Epithelial cell of proximal tubule (primary cell): ENCODE results near the gene DHDDS. TPM values are rescaled to one million over a fixed set of nuclear protein-coding genes. Genes with fewer than 3 reads are reported as not detected.

ENCODE experiments used
- DNase-seq: peaks from one replicate; pipeline ENCODE4 v3.0.0-alpha.2; 2011; ENCODE audit warnings: low read depth
- H3K4me3 ChIP-seq: 2 replicates; pipeline ENCODE4 v1.5.1; 2011; ENCODE audit warnings: low read depth, mild to moderate bottlenecking, low read length
- CTCF ChIP-seq: conservative IDR thresholded peaks from 2 replicates; pipeline ENCODE4 v1.5.1; 2012; ENCODE audit warnings: low read depth, mild to moderate bottlenecking, low read length
- total RNA-seq: library from RNA; depleted of rRNA; stranded (reverse); fragments of >200 nt; gene quantifications from 2 replicates; pipeline ENCODE4 v1.2.3, GENCODE V29; 2015

Gene DHDDS
- total RNA-seq, 1 donor from 2014 or later: 28.4 TPM

GRCh38 chr1:26395754-26396153 lies 36.4 kb upstream of the DHDDS start:
- no peak for DNase-seq
- H3K4me3 ChIP-seq: no peak overlapping the region
- no peak for TF ChIP-seq CTCF

DNA sequence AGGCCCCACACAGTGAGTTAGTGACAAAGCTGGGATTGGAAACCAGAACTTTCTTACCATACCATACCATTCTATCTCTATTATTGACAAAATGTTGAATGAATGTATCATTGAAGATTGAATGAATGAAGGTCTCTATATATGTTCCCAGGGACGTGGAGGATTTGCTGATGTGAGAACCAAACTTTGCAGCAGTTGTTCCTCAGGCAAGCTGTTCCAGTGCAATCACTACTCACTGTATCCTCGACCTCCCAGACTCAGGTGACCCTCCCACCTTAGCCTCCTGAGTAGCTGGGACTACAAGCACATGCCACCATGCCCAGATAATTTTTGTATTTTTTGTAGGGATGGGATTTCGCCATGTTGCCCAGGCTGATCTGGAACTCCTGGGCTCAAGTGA lies 33.1 kb upstream of the DHDDS start:
- TF ChIP-seq CTCF: no peak
- DNase-seq: no peak
- no peak overlapping the region for H3K4me3 ChIP-seq

- no peak for TF ChIP-seq CTCF
- no peak for DNase-seq
- H3K4me3 ChIP-seq: no peak overlapping the region
Measured at GRCh38 chr1:26401891-26402290, 30.2 kb upstream of the DHDDS start.

DNA sequence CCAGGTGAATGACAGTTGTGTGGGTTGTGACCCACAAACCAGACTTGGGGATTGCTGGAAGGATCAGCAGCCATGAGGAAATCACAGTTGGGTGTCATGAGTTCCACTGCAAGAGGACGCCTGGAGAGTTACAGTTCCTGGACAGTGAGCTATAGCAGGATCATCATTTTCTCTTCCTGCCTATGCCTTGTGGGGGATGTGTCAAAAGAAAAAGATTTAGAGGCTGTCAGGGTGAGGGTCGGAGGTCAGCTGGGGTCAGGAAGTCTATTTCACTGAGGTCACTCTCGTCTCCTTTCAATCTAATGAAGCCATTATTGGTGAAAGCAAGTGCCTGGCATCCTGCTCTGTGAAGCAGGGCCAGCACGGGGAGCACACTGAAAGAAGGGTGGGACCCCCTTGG lies 28.5 kb upstream of the DHDDS start:
- H3K4me3 ChIP-seq: no peak overlapping the region
- no peak for TF ChIP-seq CTCF
- DNase-seq: no peak

GRCh38 chr1:26404641-26405040 lies 27.5 kb upstream of the DHDDS start:
- no peak for TF ChIP-seq CTCF
- no peak overlapping the region for H3K4me3 ChIP-seq
- no peak for DNase-seq

- DNase-seq: no peak
- no peak for TF ChIP-seq CTCF
Measured at GRCh38 chr1:26405281-26405915, 26.7 kb upstream of the DHDDS start.

GRCh38 chr1:26408604-26409003 lies 23.5 kb upstream of the DHDDS start:
- no peak for DNase-seq
- H3K4me3 ChIP-seq: no peak overlapping the region
- no peak for TF ChIP-seq CTCF

More at GRCh38 chr1:26405281-26405915, 26.7 kb upstream of the DHDDS start:
- H3K4me3 ChIP-seq: no peak overlapping the region
